ENCODE measurements around the gene LRP1B. TPM values are rescaled to one million over a fixed set of nuclear protein-coding genes. Genes with fewer than 3 reads are reported as not detected.

The LRP1B gene
- total and polyA plus RNA-seq, 2 donors from 2014 or later, result 0.69 to 1.2 TPM

GRCh38 chr2:140337061-140337460 lies 1793.8 kb downstream of the LRP1B start:
- Histone ChIP-seq H3K36me3 (ENCODE audit: control insufficient read depth in 2 of 3, insufficient read depth in 3 of 3, low read length in 3 of 3) (no peaks in the 10 kb centered on the region), H3K27me3 (ENCODE audit: control insufficient read depth, insufficient read depth, low read length) (no peaks in the 10 kb centered on the region), H3K9ac (ENCODE audit: low read length in 3 of 3) (no peak overlapping the region), H3K27ac (ENCODE audit: low read depth in 2 of 2, low read length in 2 of 2) (no peak overlapping the region), H3K9me3 (ENCODE audit: control insufficient read depth in 2 of 3, insufficient read depth in 1 of 3, low read length in 3 of 3) (no peaks in the 10 kb centered on the region), H3K4me1 (ENCODE audit: control insufficient read depth in 2 of 3, insufficient read depth in 2 of 3, low read depth in 1 of 3, low read length in 3 of 3) (no peaks in the 10 kb centered on the region), H3K4me3 (ENCODE audit: low read length in 3 of 3) (no peak overlapping the region)
- no peak for DNase-seq
- intact Hi-C loops (cut with DNase I), result no loop called here
- FAIRE-seq, result no peak
- TF ChIP-seq, protein P1, sequence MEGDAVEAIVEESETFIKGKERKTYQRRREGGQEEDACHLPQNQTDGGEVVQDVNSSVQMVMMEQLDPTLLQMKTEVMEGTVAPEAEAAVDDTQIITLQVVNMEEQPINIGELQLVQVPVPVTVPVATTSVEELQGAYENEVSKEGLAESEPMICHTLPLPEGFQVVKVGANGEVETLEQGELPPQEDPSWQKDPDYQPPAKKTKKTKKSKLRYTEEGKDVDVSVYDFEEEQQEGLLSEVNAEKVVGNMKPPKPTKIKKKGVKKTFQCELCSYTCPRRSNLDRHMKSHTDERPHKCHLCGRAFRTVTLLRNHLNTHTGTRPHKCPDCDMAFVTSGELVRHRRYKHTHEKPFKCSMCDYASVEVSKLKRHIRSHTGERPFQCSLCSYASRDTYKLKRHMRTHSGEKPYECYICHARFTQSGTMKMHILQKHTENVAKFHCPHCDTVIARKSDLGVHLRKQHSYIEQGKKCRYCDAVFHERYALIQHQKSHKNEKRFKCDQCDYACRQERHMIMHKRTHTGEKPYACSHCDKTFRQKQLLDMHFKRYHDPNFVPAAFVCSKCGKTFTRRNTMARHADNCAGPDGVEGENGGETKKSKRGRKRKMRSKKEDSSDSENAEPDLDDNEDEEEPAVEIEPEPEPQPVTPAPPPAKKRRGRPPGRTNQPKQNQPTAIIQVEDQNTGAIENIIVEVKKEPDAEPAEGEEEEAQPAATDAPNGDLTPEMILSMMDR (IDR thresholded peaks at IDR 0.05; ENCODE audit: borderline replicate concordance, extremely low read depth, insufficient read depth), result no peak

- no peak for DNase-seq
- no peaks in the 10 kb centered on the region for H3K9me3 ChIP-seq (ENCODE audit: control insufficient read depth in 2 of 3, insufficient read depth in 1 of 3, low read length in 3 of 3)
- FAIRE-seq, result no peak
- no peak overlapping the region for H3K4me3 ChIP-seq (ENCODE audit: low read length in 3 of 3)
- no peak overlapping the region for H3K9ac ChIP-seq (ENCODE audit: low read length in 3 of 3)
- H3K27me3 ChIP-seq (ENCODE audit: control insufficient read depth, insufficient read depth, low read length), result no peaks in the 10 kb centered on the region
- no peaks in the 10 kb centered on the region for H3K36me3 ChIP-seq (ENCODE audit: control insufficient read depth in 2 of 3, insufficient read depth in 3 of 3, low read length in 3 of 3)
- H3K27ac ChIP-seq (ENCODE audit: low read depth in 2 of 2, low read length in 2 of 2), result no peak overlapping the region
- TF ChIP-seq, protein P1 (IDR thresholded peaks at IDR 0.05; ENCODE audit: borderline replicate concordance, extremely low read depth, insufficient read depth), result no peak
- intact Hi-C loops (cut with DNase I), result no loop called here
- H3K4me1 ChIP-seq (ENCODE audit: control insufficient read depth in 2 of 3, insufficient read depth in 2 of 3, low read depth in 1 of 3, low read length in 3 of 3), result no peaks in the 10 kb centered on the region
These were observed 1814.5 kb downstream of the LRP1B start for GRCh38 chr2:140316345-140316744.

DNA sequence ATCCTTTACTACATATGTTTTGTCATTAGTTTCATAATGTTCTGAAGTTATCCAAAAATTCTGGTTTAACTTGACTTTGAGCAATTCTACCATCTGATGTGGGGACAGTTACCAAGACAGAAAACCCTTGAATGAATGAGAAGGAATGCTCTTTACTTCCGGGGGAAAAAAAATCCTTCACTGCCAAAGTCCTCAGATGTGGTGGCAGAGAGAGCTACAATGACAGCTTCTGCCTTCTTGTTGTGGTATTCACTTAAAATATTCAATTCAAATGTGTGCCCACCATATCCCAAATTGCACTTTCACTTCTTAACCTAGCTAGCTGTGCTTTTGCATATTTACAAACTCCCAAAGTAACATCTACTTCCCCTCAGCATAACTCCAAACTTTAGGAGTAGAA lies 1818.9 kb downstream of the LRP1B start:
- no peak for FAIRE-seq
- no peaks in the 10 kb centered on the region for H3K36me3 ChIP-seq (ENCODE audit: control insufficient read depth in 2 of 3, insufficient read depth in 3 of 3, low read length in 3 of 3)
- no peak overlapping the region for H3K9ac ChIP-seq (ENCODE audit: low read length in 3 of 3)
- no peaks in the 10 kb centered on the region for H3K27me3 ChIP-seq (ENCODE audit: control insufficient read depth, insufficient read depth, low read length)
- intact Hi-C loops (cut with DNase I), result no loop called here
- no peak for DNase-seq
- TF ChIP-seq, protein P1 (IDR thresholded peaks at IDR 0.05; ENCODE audit: borderline replicate concordance, extremely low read depth, insufficient read depth), result no peak
- no peak overlapping the region for H3K4me3 ChIP-seq (ENCODE audit: low read length in 3 of 3)
- no peaks in the 10 kb centered on the region for H3K4me1 ChIP-seq (ENCODE audit: control insufficient read depth in 2 of 3, insufficient read depth in 2 of 3, low read depth in 1 of 3, low read length in 3 of 3)
- H3K9me3 ChIP-seq (ENCODE audit: control insufficient read depth in 2 of 3, insufficient read depth in 1 of 3, low read length in 3 of 3), result no peaks in the 10 kb centered on the region
- no peak overlapping the region for H3K27ac ChIP-seq (ENCODE audit: low read depth in 2 of 2, low read length in 2 of 2)

DNA sequence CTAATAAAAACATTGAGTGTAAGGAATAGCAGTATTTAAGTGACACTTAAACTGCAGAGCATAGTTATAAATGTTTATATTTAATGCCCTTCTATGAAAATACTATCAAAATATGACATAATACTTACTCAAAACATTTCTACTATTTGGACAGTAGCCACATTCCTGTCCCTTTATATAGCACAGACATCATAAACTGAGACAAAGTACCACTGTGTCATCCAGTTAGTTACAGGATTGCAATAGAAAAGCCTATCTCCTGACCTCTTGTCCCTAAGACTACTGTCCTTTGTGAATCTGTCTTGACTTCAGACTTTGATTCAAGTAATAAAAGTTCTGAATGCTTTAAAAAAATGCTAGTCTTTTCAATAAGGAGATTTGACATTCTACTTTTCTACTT lies 1822.1 kb downstream of the LRP1B start:
- DNase-seq (no peak), FAIRE-seq (no peak)
- H3K36me3 ChIP-seq (ENCODE audit: control insufficient read depth in 2 of 3, insufficient read depth in 3 of 3, low read length in 3 of 3), result no peaks in the 10 kb centered on the region
- H3K27ac ChIP-seq (ENCODE audit: low read depth in 2 of 2, low read length in 2 of 2), result no peak overlapping the region
- H3K9me3 ChIP-seq (ENCODE audit: control insufficient read depth in 2 of 3, insufficient read depth in 1 of 3, low read length in 3 of 3), result no peaks in the 10 kb centered on the region
- intact Hi-C loops (cut with DNase I), result no loop called here
- no peaks in the 10 kb centered on the region for H3K4me1 ChIP-seq (ENCODE audit: control insufficient read depth in 2 of 3, insufficient read depth in 2 of 3, low read depth in 1 of 3, low read length in 3 of 3)
- H3K27me3 ChIP-seq (ENCODE audit: control insufficient read depth, insufficient read depth, low read length), result no peaks in the 10 kb centered on the region
- no peak overlapping the region for H3K9ac ChIP-seq (ENCODE audit: low read length in 3 of 3)
- TF ChIP-seq, protein P1 (IDR thresholded peaks at IDR 0.05; ENCODE audit: borderline replicate concordance, extremely low read depth, insufficient read depth), result no peak
- H3K4me3 ChIP-seq (ENCODE audit: low read length in 3 of 3), result no peak overlapping the region
